ENCODE results near the gene CHMP1B. TPM values are rescaled to one million over a fixed set of nuclear protein-coding genes. Genes with fewer than 3 reads are reported as not detected.
"Not testable (repeated sequence)": the region's sequence is repeated elsewhere in the genome, so short reads cannot be mapped to it uniquely, and the experiment has no call there.

Gene CHMP1B
- total and polyA plus RNA-seq, 2 donors: 39.1 to 46.0 TPM

GRCh38 chr18:11849279-11849678, 1.9 kb upstream of the CHMP1B start:
- Histone ChIP-seq H3K36me3 (ENCODE audit: insufficient read depth) (no peaks in the 10 kb centered on the region), H3K4me1 (ENCODE audit: insufficient read depth) (no peaks in the 10 kb centered on the region), H3K27ac (ENCODE audit: low read depth) (no peak overlapping the region), H3K4me3 (ENCODE audit: low read depth, low read length) (no peak overlapping the region)
- 91% methylated on average over 7 of the region's 7 CpGs for WGBS
- no peak for DNase-seq (ENCODE audit: extremely low spot score)

GRCh38 chr18:11849841-11850634, 1.2 kb upstream of the CHMP1B start:
- peak overlapping the region; percentile 84 for H3K4me3 ChIP-seq (ENCODE audit: low read depth, low read length)
- H3K4me1 ChIP-seq (ENCODE audit: insufficient read depth): no peaks in the 10 kb centered on the region
- WGBS: 23% methylated on average over 17 of the region's 17 CpGs
- DNase-seq (ENCODE audit: extremely low spot score): peak; percentile 58
- H3K36me3 ChIP-seq (ENCODE audit: insufficient read depth): no peaks in the 10 kb centered on the region
- peak overlapping the region; percentile 43 for H3K27ac ChIP-seq (ENCODE audit: low read depth)

- WGBS: under 1% methylated on average over 10 of the region's 10 CpGs
- Histone ChIP-seq H3K4me3 (ENCODE audit: low read depth, low read length) (peak overlapping the region; percentile 84), H3K36me3 (ENCODE audit: insufficient read depth) (no peaks in the 10 kb centered on the region), H3K4me1 (ENCODE audit: insufficient read depth) (no peaks in the 10 kb centered on the region), H3K27ac (ENCODE audit: low read depth) (peak overlapping the region; percentile 82)
- peak; percentile 36 for DNase-seq (ENCODE audit: extremely low spot score)
Observed at GRCh38 chr18:11850821-11851145, 430 bp upstream of the CHMP1B start.

DNA sequence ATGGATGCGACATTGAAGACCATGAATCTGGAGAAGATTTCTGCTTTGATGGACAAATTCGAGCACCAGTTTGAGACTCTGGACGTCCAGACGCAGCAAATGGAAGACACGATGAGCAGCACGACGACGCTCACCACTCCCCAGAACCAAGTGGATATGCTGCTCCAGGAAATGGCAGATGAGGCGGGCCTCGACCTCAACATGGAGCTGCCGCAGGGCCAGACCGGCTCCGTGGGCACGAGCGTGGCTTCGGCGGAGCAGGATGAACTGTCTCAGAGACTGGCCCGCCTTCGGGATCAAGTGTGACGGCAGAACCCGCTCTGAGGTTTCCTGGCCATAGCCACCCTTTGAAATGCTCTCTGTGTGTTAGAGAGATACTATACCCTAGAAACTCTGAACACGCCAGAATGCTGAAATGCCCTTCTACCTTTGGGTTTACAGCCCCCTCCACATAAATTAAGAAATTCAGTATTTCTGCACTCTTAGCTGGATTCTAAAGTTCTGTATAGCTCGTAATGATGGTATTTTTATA, 659 bp downstream of the CHMP1B start:
- H3K4me1 ChIP-seq (ENCODE audit: insufficient read depth): no peaks in the 10 kb centered on the region

DNA sequence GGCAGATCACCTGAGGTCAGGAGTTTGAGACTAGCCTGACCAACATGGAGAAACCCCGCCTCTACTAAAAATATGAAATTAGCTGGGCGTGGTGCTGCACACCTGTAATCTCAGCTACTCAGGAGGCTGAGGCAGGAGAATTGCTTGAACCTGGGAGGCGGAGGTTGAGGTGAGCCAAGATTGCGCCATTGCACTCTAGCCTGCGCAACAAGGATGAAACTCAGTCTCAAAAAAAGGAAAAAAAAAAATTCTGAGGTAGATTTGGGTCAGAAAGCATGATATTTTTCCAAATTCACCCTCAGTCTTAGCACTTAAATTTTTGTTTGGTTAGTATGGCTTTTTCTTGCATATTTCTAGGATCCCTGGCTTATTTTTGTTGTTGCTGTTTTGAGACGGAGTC, 3.3 kb downstream of the CHMP1B start:
- not testable (repeated sequence) for H3K4me3 ChIP-seq (ENCODE audit: low read depth, low read length); H3K4me1 ChIP-seq (ENCODE audit: insufficient read depth); H3K27ac ChIP-seq (ENCODE audit: low read depth); H3K36me3 ChIP-seq (ENCODE audit: insufficient read depth); DNase-seq (ENCODE audit: extremely low spot score)
- 96% methylated on average over 6 of the region's 6 CpGs for WGBS

More for the DNA sequence above, 659 bp downstream of the CHMP1B start:
- Histone ChIP-seq H3K4me3 (ENCODE audit: low read depth, low read length) (peak overlapping the region; percentile 84), H3K27ac (ENCODE audit: low read depth) (peak overlapping the region; percentile 94), H3K36me3 (ENCODE audit: insufficient read depth) (no peaks in the 10 kb centered on the region)
- WGBS: 1% methylated on average over 23 of the region's 23 CpGs
- DNase-seq (ENCODE audit: extremely low spot score): no peak

- Histone ChIP-seq H3K4me3 (ENCODE audit: low read depth, low read length) (no peak overlapping the region), H3K27ac (ENCODE audit: low read depth) (no peak overlapping the region), H3K4me1 (ENCODE audit: insufficient read depth) (no peaks in the 10 kb centered on the region), H3K36me3 (ENCODE audit: insufficient read depth) (no peaks in the 10 kb centered on the region)
- no peak for DNase-seq (ENCODE audit: extremely low spot score)
- WGBS: 33% methylated on average over 11 of the region's 11 CpGs
Observed at GRCh38 chr18:11857177-11857887, 6.1 kb downstream of the CHMP1B start.

DNA sequence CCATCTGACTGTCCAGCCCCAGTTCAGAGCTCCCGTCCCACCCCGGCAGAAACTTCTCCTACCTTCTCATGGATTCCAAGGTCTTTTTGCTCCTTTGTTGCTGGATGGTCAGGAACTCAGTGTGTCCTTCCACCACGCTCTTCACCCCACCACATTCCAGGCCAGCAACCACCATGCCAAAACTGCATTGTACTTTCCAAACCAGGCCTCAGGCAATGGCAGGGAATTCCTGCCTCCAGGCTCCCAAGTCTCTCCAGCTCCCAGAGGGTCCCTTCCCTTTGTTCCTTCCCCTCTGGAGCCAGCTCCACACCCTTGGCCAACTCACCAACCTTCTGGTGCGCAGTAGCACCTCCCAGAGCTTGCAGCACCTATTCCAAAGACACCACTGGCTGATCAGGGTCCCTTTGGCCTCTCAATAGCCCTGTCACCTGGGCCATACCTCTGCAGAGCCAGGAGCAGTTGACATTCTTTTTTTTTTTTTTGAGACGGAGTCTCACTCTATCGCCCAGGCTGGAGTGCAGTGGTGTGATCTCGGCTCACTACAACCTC, 8.1 kb downstream of the CHMP1B start:
- H3K4me1 ChIP-seq (ENCODE audit: insufficient read depth): no peaks in the 10 kb centered on the region
- H3K36me3 ChIP-seq (ENCODE audit: insufficient read depth): no peaks in the 10 kb centered on the region
- H3K27ac ChIP-seq (ENCODE audit: low read depth): no peak overlapping the region
- 97% methylated on average over 7 of the region's 7 CpGs for WGBS
- no peak for DNase-seq (ENCODE audit: extremely low spot score)
- no peak overlapping the region for H3K4me3 ChIP-seq (ENCODE audit: low read depth, low read length)

DNA sequence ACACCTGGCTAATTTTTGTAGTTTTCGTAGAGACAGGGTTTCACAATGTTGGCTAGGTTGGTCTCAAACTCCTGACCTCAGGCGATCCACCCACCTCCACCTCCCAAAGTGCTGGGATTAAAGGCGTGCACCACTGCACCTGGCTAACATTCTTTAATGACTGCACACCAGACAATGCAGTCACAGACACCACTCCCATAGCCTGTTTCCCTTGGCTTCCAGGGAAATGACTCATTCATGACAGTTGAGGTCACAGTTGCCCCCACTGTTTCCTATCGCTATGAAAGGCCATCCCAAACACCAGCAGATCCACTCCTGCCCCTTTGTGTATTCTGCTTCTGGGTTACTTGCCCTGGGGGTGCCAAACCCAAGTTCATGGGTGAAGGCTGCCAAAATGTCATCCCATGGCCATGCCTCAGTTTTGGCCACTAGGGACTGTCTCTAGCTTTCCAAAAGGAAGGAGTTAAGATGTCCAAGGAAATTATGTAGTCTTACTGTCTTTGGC, 8.7 kb downstream of the CHMP1B start:
- 82% methylated on average over 4 of the region's 4 CpGs for WGBS
- Histone ChIP-seq H3K36me3 (ENCODE audit: insufficient read depth) (no peaks in the 10 kb centered on the region), H3K4me1 (ENCODE audit: insufficient read depth) (no peaks in the 10 kb centered on the region), H3K27ac (ENCODE audit: low read depth) (no peak overlapping the region), H3K4me3 (ENCODE audit: low read depth, low read length) (no peak overlapping the region)
- no peak for DNase-seq (ENCODE audit: extremely low spot score)

GRCh38 chr18:11860594-11861450, 9.6 kb downstream of the CHMP1B start:
- WGBS: 85% methylated on average over 17 of the region's 17 CpGs
- no peak for DNase-seq (ENCODE audit: extremely low spot score)

GRCh38 chr18:11861583-11862288, 10.5 kb downstream of the CHMP1B start:
- H3K4me3 ChIP-seq (ENCODE audit: low read depth, low read length): no peak overlapping the region
- H3K4me1 ChIP-seq (ENCODE audit: insufficient read depth): no peaks in the 10 kb centered on the region
- 79% methylated on average over 20 of the region's 20 CpGs for WGBS
- no peak overlapping the region for H3K27ac ChIP-seq (ENCODE audit: low read depth)
- DNase-seq (ENCODE audit: extremely low spot score): no peak
- H3K36me3 ChIP-seq (ENCODE audit: insufficient read depth): no peaks in the 10 kb centered on the region

More at GRCh38 chr18:11860594-11861450, 9.6 kb downstream of the CHMP1B start:
- no peak overlapping the region for H3K27ac ChIP-seq (ENCODE audit: low read depth)
- no peak overlapping the region for H3K4me3 ChIP-seq (ENCODE audit: low read depth, low read length)
- no peaks in the 10 kb centered on the region for H3K36me3 ChIP-seq (ENCODE audit: insufficient read depth)
- no peaks in the 10 kb centered on the region for H3K4me1 ChIP-seq (ENCODE audit: insufficient read depth)

- H3K4me1 ChIP-seq (ENCODE audit: insufficient read depth): no peaks in the 10 kb centered on the region
- H3K4me3 ChIP-seq (ENCODE audit: low read depth, low read length): no peak overlapping the region
- 77% methylated on average over 6 of the region's 6 CpGs for WGBS
- DNase-seq (ENCODE audit: extremely low spot score): no peak
- H3K27ac ChIP-seq (ENCODE audit: low read depth): no peak overlapping the region
- no peaks in the 10 kb centered on the region for H3K36me3 ChIP-seq (ENCODE audit: insufficient read depth)
Observed at GRCh38 chr18:11862468-11863137, 11.4 kb downstream of the CHMP1B start.

DNA sequence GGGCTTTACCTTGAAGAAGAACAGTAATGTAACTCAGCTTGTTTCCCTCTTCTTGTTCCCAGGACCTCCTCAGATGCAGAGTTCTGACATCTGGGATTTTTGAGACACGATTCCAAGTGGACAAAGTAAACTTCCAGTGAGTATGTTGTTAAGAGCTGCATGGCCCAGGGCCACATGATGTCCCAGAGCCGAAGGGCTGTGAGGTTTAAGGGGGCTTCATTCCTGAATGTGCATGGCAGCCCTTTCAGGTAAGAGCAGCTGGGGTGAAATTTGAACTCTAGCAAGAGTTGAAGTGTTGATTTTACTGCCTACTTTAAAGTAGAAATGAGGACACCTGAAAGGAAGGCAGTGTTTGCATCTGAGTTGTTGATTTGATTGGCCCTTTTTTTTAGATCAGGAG, 13.3 kb downstream of the CHMP1B start:
- H3K27ac ChIP-seq (ENCODE audit: low read depth): no peak overlapping the region
- H3K4me1 ChIP-seq (ENCODE audit: insufficient read depth): no peaks in the 10 kb centered on the region
- no peak for DNase-seq (ENCODE audit: extremely low spot score)
- no peak overlapping the region for H3K4me3 ChIP-seq (ENCODE audit: low read depth, low read length)
- WGBS: 74% methylated on average over 2 of the region's 2 CpGs
- H3K36me3 ChIP-seq (ENCODE audit: insufficient read depth): no peaks in the 10 kb centered on the region

Measured in urinary bladder (tissue), 4 donors.